ENCODE measurements around the gene CASZ1. TPM values are rescaled to one million over a fixed set of nuclear protein-coding genes. Genes with fewer than 3 reads are reported as not detected.

CASZ1 gene
- total RNA-seq, 1 donor from 2014 or later, result 18.3 TPM

GRCh38 chr1:10823000-10823401, 26.6 kb upstream of the CASZ1 start:
- no peaks in the 10 kb centered on the region for H3K36me3 Mint-ChIP-seq (ENCODE audit: unreplicated experiment)
- no peak overlapping the region for H3K27ac Mint-ChIP-seq (ENCODE audit: unreplicated experiment)
- H3K4me1 Mint-ChIP-seq (ENCODE audit: low read depth, unreplicated experiment), result peaks cover 5% of the 10 kb centered on the region
- peaks cover 1% of the 10 kb centered on the region for H3K9me3 Mint-ChIP-seq (ENCODE audit: unreplicated experiment)
- no peak for TF ChIP-seq CTCF (IDR thresholded peaks at IDR 0.05; ENCODE audit: partially characterized antibody, unreplicated experiment)
- H3K4me3 Mint-ChIP-seq (ENCODE audit: unreplicated experiment), result no peak overlapping the region
- peaks cover 5% of the 10 kb centered on the region for H3K27me3 Mint-ChIP-seq (ENCODE audit: unreplicated experiment)
- DNase-seq, result no peak

DNA sequence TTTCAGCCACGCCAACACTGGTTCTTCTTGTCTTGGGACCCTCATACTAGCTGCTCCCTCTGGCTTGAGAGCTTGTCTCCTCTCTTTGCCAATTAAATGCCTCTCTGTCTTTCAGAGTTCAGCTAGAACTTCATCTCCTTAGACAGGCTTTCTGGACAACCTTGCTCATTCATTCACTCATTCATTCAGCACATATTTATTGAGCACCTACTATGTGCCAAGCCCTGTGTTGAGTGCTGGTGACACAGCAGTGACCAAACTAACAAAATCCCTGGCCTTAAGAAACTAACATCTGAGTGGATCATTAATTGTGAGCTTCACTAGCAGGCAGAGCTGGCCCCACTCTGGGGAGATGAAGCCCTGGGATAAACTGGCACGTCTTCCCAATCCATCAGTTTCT, 24.9 kb upstream of the CASZ1 start:
- DNase-seq, result no peak
- peaks cover 4% of the 10 kb centered on the region for H3K4me1 Mint-ChIP-seq (ENCODE audit: low read depth, unreplicated experiment)
- no peak overlapping the region for H3K27ac Mint-ChIP-seq (ENCODE audit: unreplicated experiment)
- no peaks in the 10 kb centered on the region for H3K36me3 Mint-ChIP-seq (ENCODE audit: unreplicated experiment)
- no peak overlapping the region for H3K4me3 Mint-ChIP-seq (ENCODE audit: unreplicated experiment)
- peaks cover 2% of the 10 kb centered on the region for H3K9me3 Mint-ChIP-seq (ENCODE audit: unreplicated experiment)
- TF ChIP-seq CTCF (IDR thresholded peaks at IDR 0.05; ENCODE audit: partially characterized antibody, unreplicated experiment), result no peak
- H3K27me3 Mint-ChIP-seq (ENCODE audit: unreplicated experiment), result peaks cover 5% of the 10 kb centered on the region

GRCh38 chr1:10820422-10820821, 24.0 kb upstream of the CASZ1 start:
- Mint-ChIP-seq H3K27me3 (ENCODE audit: unreplicated experiment) (peaks cover 5% of the 10 kb centered on the region), H3K27ac (ENCODE audit: unreplicated experiment) (no peak overlapping the region), H3K9me3 (ENCODE audit: unreplicated experiment) (peaks cover 6% of the 10 kb centered on the region), H3K36me3 (ENCODE audit: unreplicated experiment) (no peaks in the 10 kb centered on the region), H3K4me3 (ENCODE audit: unreplicated experiment) (no peak overlapping the region), H3K4me1 (ENCODE audit: low read depth, unreplicated experiment) (peaks cover 4% of the 10 kb centered on the region)
- TF ChIP-seq CTCF (IDR thresholded peaks at IDR 0.05; ENCODE audit: partially characterized antibody, unreplicated experiment), result no peak
- no peak for DNase-seq

GRCh38 chr1:10819198-10819901, 22.9 kb upstream of the CASZ1 start:
- TF ChIP-seq CTCF (IDR thresholded peaks at IDR 0.05; ENCODE audit: partially characterized antibody, unreplicated experiment), result no peak
- Mint-ChIP-seq H3K4me3 (ENCODE audit: unreplicated experiment) (no peak overlapping the region), H3K9me3 (ENCODE audit: unreplicated experiment) (peaks cover 8% of the 10 kb centered on the region), H3K4me1 (ENCODE audit: low read depth, unreplicated experiment) (peaks cover 8% of the 10 kb centered on the region), H3K36me3 (ENCODE audit: unreplicated experiment) (no peaks in the 10 kb centered on the region), H3K27me3 (ENCODE audit: unreplicated experiment) (peaks cover 5% of the 10 kb centered on the region), H3K27ac (ENCODE audit: unreplicated experiment) (no peak overlapping the region)
- no peak for DNase-seq
